K562 (cell line): ENCODE results near the gene SLC35E3. TPM values are rescaled to one million over a fixed set of nuclear protein-coding genes. Genes with fewer than 3 reads are reported as not detected.
A peak's percentile ranks its signal among the peaks of the same experiment; 100 is the strongest.

Source experiments
- CBFA2T2 ChIP-seq: fragments of 450-650 bp; conservative IDR thresholded peaks from 2 replicates; pipeline ENCODE4 v1.6.1; 2017; ENCODE audit warnings: mild to moderate bottlenecking
- DPF2 ChIP-seq: fragments of 450-650 bp; IDR thresholded peaks from 2 replicates; pipeline ENCODE4 v1.6.1; 2016
- ETV1 ChIP-seq: fragments of 450-650 bp; conservative IDR thresholded peaks from 2 replicates; pipeline ENCODE4 v1.6.1; 2016; ENCODE audit warnings: missing genetic modification characterization, control low read depth, low read depth, missing compliant biosample characterization
- FIP1L1 ChIP-seq: fragments of 200-400 bp; formaldehyde crosslinking; IDR thresholded peaks from 2 replicates; pipeline ENCODE4 v1.6.1; 2018; ENCODE audit warnings: mild to moderate bottlenecking, low read depth, low read length; ENCODE audit not compliant: poor library complexity, severe bottlenecking
- HNRNPL ChIP-seq: fragments of 200-400 bp; formaldehyde crosslinking; IDR thresholded peaks from 2 replicates; pipeline ENCODE4 v1.6.1; 2017; ENCODE audit warnings: low read depth, mild to moderate bottlenecking, low read length
- KLF1 ChIP-seq: fragments of 450-650 bp; IDR thresholded peaks from 2 replicates; pipeline ENCODE4 v1.6.1; 2016; ENCODE audit warnings: missing genetic modification characterization, missing compliant biosample characterization
- RBM22 ChIP-seq: fragments of 200-400 bp; formaldehyde crosslinking; IDR thresholded peaks from 2 replicates; pipeline ENCODE4 v1.6.1; 2018; ENCODE audit warnings: low read length, low read depth; ENCODE audit not compliant: poor library complexity, severe bottlenecking
- SIN3B ChIP-seq: fragments of 450-650 bp; IDR thresholded peaks from 2 replicates; pipeline ENCODE4 v1.6.1; 2017; ENCODE audit warnings: low read depth, mild to moderate bottlenecking, moderate library complexity
- U2AF2 ChIP-seq: fragments of 200-400 bp; formaldehyde crosslinking; optimal IDR thresholded peaks from 2 replicates; pipeline ENCODE3; 2017; ENCODE audit warnings: low read depth, mild to moderate bottlenecking, low read length
- ZNF507 ChIP-seq: conservative IDR thresholded peaks from 2 replicates; pipeline ENCODE4 v1.6.1; 2017; ENCODE audit warnings: missing genetic modification characterization, missing compliant biosample characterization
- ZNF785 ChIP-seq: fragments of 250-450 bp; sonication (Bioruptor Pico); IDR thresholded peaks from 2 replicates; pipeline ENCODE4 v1.4.0; 2020; ENCODE audit warnings: mild to moderate bottlenecking
- polyA plus RNA-seq, 8 experiments: library from polyadenylated mRNA; depleted of rRNA in 4 of 8; stranded (reverse) in 5 of 8; unstranded in 3 of 8; fragments of >200 nt; fragmentation: Nextera tagmentation in 2 of 8; fragmentation: Illumina TruSeq in 1 of 8; extraction: Ambion mirVana in 2 of 8; extraction: Trizol in 1 of 8; gene quantifications; 2 replicates each; pipeline versions ENCODE4 v1.2.1 to v1.2.3, GENCODE V29; 2011 to 2014; ENCODE audit warnings: inconsistent platforms in 1 of 8, missing spikeins in 1 of 8
- total RNA-seq, 7 experiments: library from RNA; depleted of rRNA in 6 of 7; stranded (reverse); fragments of >200 nt in 6 of 7; fragmentation: Illumina TruSeq in 2 of 7; extraction: Trizol in 2 of 7; gene quantifications; 2 replicates each; pipeline versions ENCODE4 v1.2.1 to v1.2.3, GENCODE V29; 2011 to 2021; ENCODE audit warnings: low replicate concordance in 1 of 7
- TF ChIP-seq, protein P1 (sequence below), 2 experiments: fragments of 450-650 bp; formaldehyde crosslinking in 1 of 2; IDR thresholded peaks; 2 replicates each; pipeline versions ENCODE4 v1.4.0 to v1.6.1; 2014 to 2020; ENCODE audit warnings: mild to moderate bottlenecking in 2 of 2, borderline replicate concordance in 1 of 2, low read depth in 1 of 2
- TF ChIP-seq, protein P2 (sequence below): fragments of 450-650 bp; formaldehyde crosslinking; IDR thresholded peaks from 2 replicates; pipeline ENCODE4 v1.4.0; 2020; ENCODE audit warnings: mild to moderate bottlenecking, mixed read lengths
- TF ChIP-seq, protein P3 (sequence below): sonication (generic); formaldehyde crosslinking; IDR thresholded peaks from 2 replicates; pipeline ENCODE4 v1.8.0; 2023; ENCODE audit warnings: mild to moderate bottlenecking, missing genetic modification reagents

SLC35E3 gene
- total and polyA plus RNA-seq, 9 of the 15 experiments (the other 6 are each of a cell fraction or from before 2014, with no cell fraction given) = 1.2 to 5.9 (median 3.8) TPM

DNA sequence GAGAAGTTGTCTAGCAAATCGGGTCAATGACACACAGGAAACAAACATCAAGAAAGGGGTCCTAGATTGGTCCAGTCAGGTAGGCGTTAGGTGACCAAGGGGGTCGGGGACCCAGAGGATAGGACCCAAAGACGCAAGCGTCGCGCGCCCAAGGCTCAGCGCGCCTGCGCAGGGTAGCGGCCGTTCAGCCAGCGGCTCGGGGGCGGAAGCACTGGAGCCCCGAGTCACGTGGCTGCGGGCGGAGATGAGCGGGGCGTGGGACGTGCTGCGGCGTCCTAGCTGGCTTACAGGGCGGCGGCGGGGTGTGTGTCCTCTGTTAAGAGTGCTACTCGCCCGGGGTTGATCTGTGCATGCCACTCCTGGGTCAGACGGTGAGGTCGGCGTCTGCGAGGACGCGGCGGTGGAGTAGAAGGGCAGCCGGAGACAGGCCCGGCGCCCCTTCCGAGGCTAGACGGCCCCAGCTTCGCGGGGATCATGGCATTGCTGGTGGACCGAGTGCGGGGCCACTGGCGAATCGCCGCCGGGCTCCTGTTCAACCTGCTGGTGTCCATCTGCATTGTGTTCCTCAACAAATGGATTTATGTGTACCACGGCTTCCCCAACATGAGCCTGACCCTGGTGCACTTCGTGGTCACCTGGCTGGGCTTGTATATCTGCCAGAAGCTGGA lies at the start of gene SLC35E3 (continued):
- TF ChIP-seq, protein P1, sequence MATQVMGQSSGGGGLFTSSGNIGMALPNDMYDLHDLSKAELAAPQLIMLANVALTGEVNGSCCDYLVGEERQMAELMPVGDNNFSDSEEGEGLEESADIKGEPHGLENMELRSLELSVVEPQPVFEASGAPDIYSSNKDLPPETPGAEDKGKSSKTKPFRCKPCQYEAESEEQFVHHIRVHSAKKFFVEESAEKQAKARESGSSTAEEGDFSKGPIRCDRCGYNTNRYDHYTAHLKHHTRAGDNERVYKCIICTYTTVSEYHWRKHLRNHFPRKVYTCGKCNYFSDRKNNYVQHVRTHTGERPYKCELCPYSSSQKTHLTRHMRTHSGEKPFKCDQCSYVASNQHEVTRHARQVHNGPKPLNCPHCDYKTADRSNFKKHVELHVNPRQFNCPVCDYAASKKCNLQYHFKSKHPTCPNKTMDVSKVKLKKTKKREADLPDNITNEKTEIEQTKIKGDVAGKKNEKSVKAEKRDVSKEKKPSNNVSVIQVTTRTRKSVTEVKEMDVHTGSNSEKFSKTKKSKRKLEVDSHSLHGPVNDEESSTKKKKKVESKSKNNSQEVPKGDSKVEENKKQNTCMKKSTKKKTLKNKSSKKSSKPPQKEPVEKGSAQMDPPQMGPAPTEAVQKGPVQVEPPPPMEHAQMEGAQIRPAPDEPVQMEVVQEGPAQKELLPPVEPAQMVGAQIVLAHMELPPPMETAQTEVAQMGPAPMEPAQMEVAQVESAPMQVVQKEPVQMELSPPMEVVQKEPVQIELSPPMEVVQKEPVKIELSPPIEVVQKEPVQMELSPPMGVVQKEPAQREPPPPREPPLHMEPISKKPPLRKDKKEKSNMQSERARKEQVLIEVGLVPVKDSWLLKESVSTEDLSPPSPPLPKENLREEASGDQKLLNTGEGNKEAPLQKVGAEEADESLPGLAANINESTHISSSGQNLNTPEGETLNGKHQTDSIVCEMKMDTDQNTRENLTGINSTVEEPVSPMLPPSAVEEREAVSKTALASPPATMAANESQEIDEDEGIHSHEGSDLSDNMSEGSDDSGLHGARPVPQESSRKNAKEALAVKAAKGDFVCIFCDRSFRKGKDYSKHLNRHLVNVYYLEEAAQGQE (IDR thresholded peaks at IDR 0.05; ENCODE audit: borderline replicate concordance) = peak; percentile 75
- TF ChIP-seq, protein P1 (CRISPR knock-in tag; IDR thresholded peaks at IDR 0.05; ENCODE audit: low read depth) = peak; percentile 29; the same call in 1 of the 2 replicates
- TF ChIP-seq HNRNPL (peak; percentile 17; the same call in 1 of the 2 replicates), U2AF2 (no peak), CBFA2T2 (peak; percentile 78), DPF2 (no peak), RBM22 (peak; percentile 87), ZNF785 (CRISPR knock-in tag) (no peak), SIN3B (no peak), ZNF507 (no peak), KLF1 (peak; percentile 55; the same call in 1 of the 2 replicates), FIP1L1 (peak; percentile 62), ETV1 (tag) (0 out of 2 replicates have a peak, but pooled peaks have one; percentile 27)
- TF ChIP-seq, protein P2, sequence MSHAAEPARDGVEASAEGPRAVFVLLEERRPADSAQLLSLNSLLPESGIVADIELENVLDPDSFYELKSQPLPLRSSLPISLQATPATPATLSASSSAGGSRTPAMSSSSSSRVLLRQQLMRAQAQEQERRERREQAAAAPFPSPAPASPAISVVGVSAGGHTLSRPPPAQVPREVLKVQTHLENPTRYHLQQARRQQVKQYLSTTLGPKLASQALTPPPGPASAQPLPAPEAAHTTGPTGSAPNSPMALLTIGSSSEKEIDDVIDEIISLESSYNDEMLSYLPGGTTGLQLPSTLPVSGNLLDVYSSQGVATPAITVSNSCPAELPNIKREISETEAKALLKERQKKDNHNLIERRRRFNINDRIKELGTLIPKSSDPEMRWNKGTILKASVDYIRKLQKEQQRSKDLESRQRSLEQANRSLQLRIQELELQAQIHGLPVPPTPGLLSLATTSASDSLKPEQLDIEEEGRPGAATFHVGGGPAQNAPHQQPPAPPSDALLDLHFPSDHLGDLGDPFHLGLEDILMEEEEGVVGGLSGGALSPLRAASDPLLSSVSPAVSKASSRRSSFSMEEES (CRISPR knock-in tag) = peak; percentile 97
- TF ChIP-seq, protein P3, sequence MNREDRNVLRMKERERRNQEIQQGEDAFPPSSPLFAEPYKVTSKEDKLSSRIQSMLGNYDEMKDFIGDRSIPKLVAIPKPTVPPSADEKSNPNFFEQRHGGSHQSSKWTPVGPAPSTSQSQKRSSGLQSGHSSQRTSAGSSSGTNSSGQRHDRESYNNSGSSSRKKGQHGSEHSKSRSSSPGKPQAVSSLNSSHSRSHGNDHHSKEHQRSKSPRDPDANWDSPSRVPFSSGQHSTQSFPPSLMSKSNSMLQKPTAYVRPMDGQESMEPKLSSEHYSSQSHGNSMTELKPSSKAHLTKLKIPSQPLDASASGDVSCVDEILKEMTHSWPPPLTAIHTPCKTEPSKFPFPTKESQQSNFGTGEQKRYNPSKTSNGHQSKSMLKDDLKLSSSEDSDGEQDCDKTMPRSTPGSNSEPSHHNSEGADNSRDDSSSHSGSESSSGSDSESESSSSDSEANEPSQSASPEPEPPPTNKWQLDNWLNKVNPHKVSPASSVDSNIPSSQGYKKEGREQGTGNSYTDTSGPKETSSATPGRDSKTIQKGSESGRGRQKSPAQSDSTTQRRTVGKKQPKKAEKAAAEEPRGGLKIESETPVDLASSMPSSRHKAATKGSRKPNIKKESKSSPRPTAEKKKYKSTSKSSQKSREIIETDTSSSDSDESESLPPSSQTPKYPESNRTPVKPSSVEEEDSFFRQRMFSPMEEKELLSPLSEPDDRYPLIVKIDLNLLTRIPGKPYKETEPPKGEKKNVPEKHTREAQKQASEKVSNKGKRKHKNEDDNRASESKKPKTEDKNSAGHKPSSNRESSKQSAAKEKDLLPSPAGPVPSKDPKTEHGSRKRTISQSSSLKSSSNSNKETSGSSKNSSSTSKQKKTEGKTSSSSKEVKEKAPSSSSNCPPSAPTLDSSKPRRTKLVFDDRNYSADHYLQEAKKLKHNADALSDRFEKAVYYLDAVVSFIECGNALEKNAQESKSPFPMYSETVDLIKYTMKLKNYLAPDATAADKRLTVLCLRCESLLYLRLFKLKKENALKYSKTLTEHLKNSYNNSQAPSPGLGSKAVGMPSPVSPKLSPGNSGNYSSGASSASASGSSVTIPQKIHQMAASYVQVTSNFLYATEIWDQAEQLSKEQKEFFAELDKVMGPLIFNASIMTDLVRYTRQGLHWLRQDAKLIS (CRISPR knock-in tag) = peak; percentile 79; the same call in 1 of the 2 replicates
